Spleen (tissue), 3 donors: ENCODE data around the gene PTPRU.

Source experiments
- POLR2A ChIP-seq, 3 donors: fragments of 450-650 bp; IDR thresholded peaks; one replicate each; pipeline ENCODE4 v1.5.1; 2017; ENCODE audit warnings: antibody characterized with exemption in 3 of 3, mild to moderate bottlenecking in 1 of 3
- POLR2AphosphoS5 ChIP-seq, 3 donors: sonication (generic); formaldehyde crosslinking; IDR thresholded peaks; one replicate each; pipeline ENCODE4 v1.5.1; 2017; ENCODE audit warnings: antibody characterized with exemption in 3 of 3

GRCh38 chr1:29352719-29353420 lies 116.5 kb downstream of the PTPRU start:
- TF ChIP-seq POLR2A (IDR thresholded peaks at IDR 0.05), result no peak
- no peak for TF ChIP-seq POLR2AphosphoS5 (IDR thresholded peaks at IDR 0.05)
